HG03442 (cell line): ENCODE data around the gene PLD3.

Experiments used
- ATAC-seq: cut with Tn5 transposase; IDR thresholded peaks from one replicate; pipeline ENCODE4 v1.9.1; 2021; ENCODE audit warnings: mild to moderate bottlenecking, moderate library complexity; ENCODE audit not compliant: unreplicated experiment

The PLD3 gene

DNA sequence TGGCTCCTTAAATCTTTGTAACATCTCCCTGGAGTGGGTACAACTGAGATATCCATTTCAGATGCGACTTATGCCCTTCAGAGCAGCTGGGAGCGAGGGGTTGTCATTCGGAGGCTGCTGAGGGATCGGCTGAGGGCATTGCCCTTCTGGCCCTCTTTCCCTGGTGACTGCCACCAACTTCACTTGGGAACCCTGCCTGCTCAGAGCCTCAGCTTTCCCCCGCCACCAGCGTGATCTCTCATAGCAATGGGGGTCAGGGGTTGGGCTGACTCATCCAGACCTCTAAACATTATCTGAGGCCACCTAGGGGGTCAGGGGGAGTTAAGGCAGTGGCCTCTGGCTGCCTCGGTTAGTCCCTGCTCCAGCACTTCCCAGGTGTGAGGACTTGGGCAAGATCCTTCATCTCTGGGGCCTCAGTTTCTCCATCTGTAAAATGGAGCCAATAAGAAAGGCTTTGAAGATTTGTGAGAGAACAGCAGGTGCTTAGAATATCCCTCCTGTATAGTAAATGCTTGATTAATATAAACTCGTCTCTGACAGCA, 63.5 kb downstream of the PLD3 start:
- no peak for ATAC-seq

DNA sequence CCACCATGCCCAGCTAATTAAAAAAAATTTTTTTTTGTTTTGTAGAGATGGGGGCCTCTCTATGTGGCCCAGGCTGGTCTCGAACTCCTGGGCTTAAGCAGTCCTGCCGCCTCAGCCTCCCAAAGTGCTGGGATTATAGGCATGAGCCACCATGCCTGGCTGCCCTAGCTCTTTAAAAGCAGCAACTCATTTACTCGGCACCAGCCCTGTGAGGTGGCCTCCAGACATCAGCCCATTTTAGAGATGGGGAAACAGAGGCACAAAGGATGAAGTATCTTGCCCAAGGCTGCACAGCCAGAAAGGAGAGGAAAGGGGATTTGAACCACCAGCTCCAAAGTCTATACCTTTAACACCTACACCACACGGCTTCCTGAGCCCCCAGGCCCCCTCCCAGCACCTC, 64.4 kb downstream of the PLD3 start:
- no peak for ATAC-seq

DNA sequence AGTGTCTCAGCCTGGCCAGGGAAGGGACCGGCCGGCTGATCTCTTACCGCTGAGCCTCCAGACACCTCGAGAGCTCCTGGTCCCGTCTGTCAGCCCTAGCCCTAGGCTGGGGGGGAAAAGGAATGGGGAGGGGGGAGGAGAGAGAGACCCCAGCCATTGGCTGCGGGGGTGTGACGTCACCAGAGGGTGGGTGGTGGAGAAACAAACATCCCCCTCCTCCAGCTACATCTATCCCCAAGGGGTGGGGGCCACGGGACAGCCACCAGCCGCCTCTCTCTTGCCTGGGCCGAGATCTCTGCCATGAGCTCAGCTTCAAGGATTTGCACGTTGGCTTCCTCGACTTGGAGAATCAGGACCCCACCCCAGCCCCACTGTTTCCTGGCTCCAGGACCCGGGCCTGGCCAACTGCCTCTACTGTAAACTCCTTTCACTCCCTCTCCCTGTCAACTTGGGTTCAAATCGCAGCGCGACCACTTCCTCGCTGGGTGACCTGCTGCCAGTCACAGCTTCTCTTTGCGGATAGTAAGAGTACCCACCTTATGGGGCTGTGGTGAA, 64.9 kb downstream of the PLD3 start, which contains the start of gene PRX:
TSS of gene PRX (minus strand) at position 88 of the 555 bp plus-strand sequence. CDS start 5,446 bp downstream, outside the sequence.
- ATAC-seq, result no peak

DNA sequence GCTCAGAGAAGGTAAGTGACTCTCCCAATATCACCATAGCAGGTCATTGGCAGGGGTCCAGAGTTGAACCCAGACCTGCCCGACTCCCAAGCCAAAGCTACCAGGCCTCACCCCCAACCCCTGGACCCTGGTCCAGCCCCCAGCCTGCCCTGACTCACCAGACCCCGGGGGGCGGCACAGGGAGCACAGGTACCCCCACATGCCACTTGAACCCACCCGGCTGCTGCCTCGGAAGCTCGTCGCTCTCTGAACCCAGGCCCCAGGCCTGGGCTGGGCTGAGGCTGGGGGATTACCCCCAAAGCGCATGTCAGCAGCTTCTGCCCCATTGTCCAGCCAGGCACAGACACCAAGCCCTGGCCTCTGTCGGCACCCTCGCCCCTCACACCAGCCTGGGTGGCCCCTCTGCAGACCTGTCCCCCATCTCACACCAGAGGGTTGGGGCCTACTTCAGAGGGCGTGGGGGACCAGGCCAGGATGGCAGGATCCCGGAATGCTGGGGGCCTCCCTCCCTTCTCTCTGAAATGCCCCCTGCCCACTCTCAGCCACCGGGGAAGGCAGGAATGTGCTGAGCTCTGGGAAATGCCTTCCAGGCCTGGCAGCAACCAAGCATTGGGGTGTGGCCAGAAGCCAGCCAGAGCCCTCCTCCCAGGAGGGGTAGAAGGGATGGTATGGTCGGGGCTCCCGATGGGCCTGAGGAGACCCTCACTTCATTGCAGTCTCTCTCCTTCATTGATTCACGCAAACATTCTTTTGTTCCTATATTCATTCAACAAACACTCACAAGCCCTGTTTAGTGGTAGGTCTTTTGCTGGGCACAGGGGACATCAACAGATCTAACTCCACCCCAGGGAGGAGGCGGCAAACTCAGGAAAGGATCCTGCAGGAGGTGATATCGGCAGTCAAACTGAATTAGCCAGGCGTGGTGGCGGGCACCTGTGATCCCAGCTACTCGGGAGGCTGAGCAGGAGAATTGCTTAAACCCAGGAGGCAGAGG, 66.3 kb downstream of the PLD3 start:
- no peak for ATAC-seq

DNA sequence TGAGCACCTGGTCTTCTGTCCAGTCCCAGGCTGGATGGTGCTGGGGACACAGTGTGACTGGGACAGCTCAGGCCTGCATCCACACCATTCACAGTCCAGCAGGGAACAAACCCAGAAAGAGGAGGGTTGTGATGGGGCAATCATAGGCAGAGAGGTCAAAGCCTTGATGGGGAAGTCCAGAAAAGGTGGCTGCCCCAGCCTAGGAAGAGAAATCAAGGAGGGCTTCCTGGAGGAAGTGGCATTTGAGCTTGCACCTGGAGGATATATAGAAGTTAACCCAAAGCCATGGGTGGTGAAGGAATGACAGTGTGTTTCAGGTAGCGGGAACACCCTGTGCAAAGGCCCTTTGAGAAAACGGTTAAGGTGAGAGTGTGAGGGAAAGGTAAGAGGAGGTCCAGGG, 67.3 kb downstream of the PLD3 start:
- ATAC-seq, result no peak

DNA sequence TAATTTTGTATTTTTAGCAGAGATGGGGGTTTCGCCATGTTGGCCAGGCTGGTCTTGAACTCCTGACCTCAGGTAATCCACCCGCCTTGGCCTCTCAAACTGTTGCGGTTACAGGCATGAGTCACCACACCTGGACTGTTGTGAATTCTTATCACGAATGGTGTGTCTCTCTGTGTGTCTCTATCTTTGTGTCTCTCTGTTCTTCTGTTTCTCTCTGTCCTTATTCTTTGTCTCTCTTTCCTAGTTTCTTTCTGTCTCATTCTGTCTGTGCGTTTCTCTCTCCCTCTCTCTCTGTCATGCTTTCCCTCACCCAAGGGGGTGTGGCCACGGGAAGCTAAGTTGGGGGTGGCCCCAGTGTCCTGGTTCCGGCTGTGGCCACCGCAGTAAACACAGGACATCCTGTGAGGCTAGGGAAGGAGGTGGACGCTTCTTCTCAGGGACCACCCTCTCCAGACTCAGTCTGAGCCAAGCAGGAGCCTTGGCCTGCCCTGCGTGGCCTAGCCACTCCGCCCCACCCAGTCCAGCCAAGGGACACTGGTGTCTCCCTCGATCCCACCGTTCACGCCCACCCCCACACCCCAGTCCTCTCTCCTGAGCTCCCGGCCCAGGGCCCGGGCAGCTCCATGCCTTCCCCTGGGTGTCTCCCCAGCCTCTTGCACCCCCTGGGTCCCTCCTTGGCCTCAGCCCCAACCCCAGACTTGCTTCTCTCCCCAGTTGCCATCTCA, 68.6 kb downstream of the PLD3 start:
- ATAC-seq, result no peak

DNA sequence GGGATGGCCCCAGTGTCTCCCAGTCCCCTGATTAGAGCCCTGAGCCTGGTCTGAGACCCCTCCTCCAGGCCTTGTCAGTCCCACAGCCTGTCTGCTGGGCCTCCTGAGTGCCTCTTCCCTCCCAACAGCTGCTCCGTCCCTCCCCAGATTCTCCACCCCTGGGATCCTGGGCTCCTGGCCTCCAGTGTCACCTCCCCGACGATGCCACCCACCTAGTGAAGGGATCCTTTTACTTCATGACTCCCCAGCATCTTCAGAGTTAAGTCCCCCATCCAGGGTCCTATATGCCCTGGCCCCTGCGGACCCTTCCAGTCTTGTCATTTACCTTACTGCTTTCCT, 69.1 kb downstream of the PLD3 start:
- no peak for ATAC-seq

DNA sequence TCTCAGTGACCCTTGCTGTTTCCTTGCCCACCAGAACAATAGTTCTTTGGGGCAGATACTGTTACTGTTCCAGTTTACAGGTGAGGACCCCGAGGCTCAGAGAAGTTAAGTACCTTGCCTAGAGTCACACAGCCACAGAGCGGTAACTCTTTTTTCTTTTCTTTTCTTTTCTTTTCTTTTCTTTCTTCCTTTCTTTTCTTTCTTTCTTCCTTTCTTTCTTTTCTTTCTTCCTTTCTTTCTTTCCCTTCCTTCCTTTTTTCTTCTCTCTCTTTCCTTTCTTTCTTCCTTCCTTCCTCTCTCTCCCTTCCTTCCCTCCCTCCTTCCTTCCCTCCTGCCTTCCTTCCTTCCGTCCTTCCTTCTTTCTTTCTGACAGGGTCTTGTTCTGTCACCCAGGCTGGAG, 69.5 kb downstream of the PLD3 start:
- ATAC-seq, result no peak

DNA sequence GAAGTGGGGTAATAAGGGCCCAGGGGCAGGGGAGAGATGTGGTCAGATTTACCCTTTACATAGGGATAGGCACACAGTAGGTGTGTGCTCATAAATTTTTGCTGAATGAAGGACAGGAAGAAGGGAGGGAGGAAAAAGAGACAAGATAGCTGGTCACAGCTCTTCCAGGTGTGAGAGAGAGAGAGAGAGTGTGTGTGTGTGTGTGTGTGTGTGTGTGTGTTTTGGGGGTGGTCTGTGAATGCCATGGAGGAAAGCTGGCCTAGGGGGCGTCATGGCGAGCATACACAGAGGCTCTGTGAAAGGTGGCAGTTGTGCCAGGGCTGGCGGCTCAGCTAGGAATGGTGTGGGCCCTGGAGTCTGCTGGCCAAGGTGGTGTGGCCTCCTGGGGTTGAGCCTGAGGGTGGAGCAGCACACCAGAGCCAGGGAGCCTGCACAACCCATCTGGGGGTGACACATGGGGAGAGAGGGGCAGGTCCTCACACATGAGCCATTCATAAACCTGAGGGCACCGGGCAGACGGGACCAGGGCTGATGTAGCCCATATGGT, 70.6 kb downstream of the PLD3 start:
- no peak for ATAC-seq

DNA sequence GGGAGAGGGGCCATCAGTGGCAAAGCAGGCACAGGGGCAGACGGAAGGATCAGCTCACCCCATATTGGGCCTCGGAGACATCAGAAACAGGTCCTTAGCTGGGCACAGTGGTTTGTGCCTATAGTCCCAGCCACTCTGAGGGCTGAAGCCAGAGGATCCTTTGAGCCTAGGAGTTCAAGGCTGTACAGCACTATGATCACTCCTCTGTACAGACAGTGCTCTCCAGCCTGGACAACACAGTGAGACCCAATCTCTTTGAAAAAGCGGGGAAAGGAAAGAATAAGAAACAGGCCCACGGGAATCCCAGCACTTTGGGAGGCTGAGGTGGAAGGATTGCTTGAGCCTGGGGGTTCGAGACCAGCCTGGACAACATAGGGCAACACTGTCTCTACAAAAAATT, 71.3 kb downstream of the PLD3 start:
- ATAC-seq, result no peak

DNA sequence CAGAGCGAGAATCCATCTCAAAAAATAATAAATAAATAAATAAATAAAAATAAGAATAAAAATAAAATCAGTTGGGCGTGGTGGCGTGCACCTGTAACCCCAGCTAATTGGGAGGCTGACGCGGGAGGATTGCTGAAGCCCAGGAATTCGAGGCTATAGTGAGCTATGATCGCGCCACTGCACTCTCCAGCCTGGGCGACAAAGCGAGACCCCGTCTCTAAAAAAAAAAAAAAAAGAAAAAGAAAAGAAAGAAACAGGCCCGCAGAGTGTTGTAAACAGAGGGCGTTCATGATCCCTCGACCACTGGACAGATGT, 71.9 kb downstream of the PLD3 start:
- no peak for ATAC-seq

DNA sequence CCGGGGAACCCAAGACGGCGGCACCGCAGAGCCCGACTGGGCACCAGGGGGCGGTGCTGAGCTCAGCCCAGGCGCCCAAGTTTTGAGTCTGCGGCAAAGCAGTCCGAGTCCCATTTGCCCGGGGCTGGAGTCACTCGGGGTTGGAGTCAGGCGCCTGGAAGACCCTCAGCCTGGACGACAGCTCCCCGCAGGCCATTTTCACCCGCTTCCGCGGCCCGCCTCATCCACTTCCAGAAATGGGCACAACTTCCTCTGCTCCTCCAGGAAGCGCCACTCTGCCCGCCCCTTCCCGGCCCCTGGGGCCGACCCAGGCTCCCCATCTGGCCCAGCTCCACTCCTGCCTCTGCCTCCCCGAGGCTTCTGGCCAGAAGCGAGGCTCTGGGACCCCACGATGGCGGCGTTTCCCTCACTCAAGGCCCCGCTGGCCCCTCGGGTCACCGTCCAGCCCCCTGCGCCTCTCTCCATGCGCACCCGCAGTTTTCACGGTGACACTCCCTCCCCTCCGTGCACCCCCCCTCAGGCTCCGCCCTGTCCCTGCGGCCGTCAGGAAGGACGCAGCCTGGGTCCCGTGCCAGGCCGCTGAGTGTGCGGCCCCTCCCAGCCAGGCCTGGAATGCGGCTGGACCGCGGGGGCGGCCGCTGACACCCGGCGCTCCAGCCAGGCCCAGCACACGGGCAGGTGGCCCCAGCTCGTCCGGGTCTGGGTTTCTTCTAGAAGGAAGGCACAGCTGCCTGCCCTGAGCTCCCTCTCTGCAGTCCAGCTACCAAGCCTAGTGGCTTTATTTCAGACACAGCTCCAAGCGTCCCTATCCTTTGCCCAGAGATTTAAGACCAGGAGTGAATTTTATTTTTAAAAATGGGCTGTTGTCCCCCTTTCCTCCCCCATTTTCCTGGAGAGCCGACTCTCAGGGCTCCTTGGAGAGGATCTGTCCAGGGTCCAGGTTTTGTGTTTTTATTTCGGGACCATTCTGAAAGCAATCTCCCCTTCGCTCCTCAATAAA, 72.6 kb downstream of the PLD3 start:
- ATAC-seq, result peak; percentile 30

DNA sequence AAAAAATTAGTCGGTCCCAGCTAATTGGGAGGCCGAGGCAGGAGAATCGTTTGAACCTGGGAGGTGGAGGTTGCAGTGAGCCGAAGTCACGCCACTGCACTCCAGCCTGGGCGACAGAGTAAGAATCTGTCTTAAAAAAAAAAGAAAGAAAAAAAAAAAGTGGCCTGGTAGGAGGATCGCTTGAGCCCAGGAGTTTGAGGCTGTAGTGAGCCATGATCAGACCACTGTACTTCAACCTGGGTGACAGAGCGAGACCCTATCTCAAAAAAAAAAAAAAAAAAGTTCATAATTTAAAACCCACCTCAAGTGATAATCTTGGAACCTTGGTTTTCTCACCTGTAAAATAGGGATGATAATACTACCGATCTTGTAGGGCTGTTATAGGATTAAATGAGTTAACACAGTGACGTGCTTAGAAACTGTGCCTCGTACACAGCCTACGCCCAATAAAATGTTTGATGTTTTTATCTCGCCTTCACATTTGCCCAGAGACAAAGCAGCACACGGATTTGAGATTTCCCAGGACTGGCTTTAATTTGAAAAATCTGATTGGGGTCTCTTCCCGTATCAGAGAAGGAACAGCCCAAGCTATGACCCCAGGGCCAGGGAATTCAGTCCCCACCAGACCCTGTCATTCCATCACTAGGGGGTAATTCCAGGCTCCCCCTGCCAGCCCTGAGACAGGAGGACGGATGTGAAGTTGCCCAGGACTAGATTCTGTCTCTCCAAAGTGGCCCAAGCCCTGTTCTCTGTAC, 73.7 kb downstream of the PLD3 start:
- no peak for ATAC-seq

DNA sequence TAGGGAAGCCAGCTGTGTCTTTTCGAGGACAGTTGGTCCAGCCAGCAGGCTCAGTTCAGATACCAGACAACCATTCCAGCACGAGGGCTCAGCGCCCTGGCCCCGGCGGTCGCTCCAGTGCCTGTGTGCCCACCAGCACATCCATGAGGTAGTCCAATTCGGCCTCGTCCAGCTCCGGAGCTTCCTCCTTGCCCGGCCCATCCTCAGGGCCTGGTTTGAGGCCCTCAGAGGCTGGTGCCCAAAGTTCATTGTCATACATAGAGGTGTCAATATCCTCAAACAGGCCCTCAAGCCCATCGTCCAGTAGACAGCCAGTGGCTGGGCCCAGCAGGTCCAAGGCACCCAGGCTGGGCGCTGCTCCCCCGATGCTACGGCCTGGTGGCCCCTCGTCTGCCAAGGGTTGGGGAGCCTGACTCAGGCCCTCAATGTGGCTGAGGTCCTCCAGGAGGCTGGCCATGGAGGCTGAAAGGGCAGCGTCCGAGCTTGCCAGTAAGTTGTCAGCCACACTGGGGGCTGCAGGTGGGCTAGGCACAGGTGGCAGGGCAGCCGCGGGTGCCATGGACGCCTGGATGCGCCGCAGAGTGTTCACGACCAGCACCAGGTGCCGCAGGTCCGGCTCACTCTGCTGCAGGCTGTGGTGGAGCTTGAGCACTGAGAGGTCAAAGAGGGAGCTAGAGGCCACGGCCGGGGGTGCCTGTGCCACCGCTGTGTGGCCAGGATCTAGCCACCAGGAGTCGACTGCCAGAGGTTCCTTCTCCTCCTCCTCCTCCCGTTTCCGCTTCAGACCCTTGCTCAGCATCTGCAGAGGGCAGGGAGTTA, 74.5 kb downstream of the PLD3 start:
- ATAC-seq, result no peak

DNA sequence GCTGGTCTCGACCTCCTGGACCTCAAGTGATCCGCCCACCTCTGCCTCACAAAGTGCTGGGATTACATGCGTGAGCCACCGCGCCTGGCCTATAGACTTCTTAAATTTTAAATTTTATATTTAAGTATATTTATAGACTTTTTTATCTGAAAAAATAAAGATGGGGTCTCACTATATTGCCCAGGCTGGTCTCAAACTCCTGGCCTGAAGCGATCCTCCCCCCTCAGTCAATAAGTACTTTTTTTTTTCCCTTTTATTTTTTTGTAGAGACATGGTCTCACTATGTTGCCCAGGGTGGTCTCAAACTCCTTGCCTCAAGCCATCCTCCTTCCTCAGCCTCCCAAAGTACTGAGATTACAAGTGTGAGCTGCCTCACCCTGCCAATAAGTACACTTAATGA, 75.4 kb downstream of the PLD3 start:
- no peak for ATAC-seq

DNA sequence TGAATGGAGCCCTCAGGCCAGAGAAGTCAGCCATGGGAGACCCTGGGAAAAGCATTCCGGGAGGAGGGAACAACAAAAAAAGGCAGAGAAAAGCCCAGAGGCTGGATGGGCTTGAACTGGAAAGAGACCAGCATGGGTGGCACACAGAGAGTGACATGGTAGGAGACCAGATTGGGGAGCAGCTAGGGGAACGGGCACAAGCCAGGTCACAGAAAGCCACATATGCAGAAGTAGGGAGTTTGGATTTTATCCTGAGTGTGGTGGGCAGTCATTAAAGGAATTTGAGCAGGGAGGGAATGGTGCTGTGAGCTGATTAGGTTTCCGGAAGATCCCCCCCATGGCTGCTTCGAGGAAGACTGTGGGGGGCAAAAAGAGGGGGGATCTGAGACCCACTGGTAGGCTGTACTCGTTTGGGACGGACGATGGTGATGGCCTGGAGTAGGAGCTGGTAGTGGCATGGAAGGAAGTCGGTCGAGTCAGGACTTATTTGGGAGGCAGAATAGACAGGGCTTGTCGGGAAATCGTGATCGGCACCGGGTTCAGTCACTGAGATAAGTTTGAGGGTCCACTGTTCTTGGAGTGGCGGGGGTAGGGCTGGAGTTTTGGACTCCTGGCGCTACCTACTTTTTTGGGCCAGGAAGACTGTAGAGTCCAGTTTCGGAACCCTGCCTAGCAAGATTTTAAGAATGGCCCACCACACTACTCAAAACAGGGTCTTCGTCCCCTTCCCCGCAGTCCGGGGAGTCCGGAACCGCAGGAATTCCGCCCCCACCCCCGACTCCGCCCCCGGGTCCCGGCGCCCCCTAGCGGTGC, 76.3 kb downstream of the PLD3 start:
- no peak for ATAC-seq

DNA sequence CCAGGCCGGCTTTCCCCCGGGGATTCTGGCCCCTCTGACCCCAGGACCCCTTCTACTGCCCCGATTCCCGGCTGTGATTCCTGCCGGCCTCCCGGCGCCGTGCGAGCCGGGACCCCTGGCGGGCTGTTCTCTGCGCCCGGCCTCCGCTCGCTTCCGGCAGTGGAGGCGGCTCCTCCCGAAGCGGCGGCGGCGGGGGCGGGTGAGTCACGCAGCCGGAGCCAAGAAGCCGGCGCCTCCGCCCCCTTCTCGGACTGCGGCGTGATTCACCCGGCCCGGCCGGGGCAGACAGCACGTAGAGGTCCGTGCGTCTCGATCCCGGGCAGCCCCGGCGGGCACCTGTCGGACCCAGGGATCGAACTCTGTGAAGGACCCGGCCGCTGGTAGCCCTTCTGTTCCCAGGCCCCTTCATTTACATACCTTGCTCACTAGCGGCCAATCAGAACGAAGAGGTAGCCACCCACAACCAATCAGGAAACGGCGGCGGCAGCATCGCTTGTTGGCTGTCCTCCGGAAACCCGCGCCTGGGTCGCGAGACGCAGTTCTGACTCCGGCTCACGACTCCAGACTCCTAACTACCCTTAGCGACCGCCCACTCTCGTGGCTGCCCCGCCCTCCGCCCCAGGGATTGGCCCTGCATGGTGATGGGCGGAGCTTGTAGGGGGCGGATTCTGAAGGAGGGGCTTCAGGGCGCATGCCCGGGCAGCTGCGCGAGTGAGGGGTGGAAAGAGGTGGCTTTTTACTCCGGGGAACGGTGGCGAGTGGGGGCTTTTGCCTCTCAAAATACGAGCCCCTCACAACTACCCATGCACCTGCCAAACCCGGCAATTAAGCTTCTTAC, 77.2 kb downstream of the PLD3 start, which contains the start of gene SERTAD1:
TSS of gene SERTAD1 (minus strand) at position 543 of the 838 bp plus-strand sequence. CDS start 2,446 bp downstream, outside the sequence.
- ATAC-seq, result peak; percentile 78
